HEK293 (cell line): ENCODE measurements around the gene GLT8D2.
A peak's percentile ranks its signal among the peaks of the same experiment; 100 is the strongest.

Experiments used
- BCL11B ChIP-seq: fragments of 450-650 bp; formaldehyde crosslinking; IDR thresholded peaks from 2 replicates; pipeline ENCODE4 v1.5.1; 2016; ENCODE audit warnings: low read depth, missing biosample characterization, missing genetic modification characterization
- FEZF1 ChIP-seq: fragments of 450-650 bp; formaldehyde crosslinking; IDR thresholded peaks from 2 replicates; pipeline ENCODE4 v1.5.1; 2016; ENCODE audit warnings: missing biosample characterization, missing genetic modification characterization
- GLIS1 ChIP-seq: fragments of 450-650 bp; formaldehyde crosslinking; IDR thresholded peaks from 2 replicates; pipeline ENCODE4 v1.5.1; 2016; ENCODE audit warnings: missing biosample characterization, missing genetic modification characterization
- HOXD13 ChIP-seq: sonication (generic); formaldehyde crosslinking; IDR thresholded peaks from 2 replicates; pipeline ENCODE4 v1.8.0; 2022; ENCODE audit warnings: missing genetic modification reagents, borderline replicate concordance
- OSR2 ChIP-seq: fragments of 450-650 bp; formaldehyde crosslinking; IDR thresholded peaks from 2 replicates; pipeline ENCODE4 v1.5.1; 2016; ENCODE audit warnings: missing biosample characterization, missing genetic modification characterization
- SCRT1 ChIP-seq: fragments of 450-650 bp; formaldehyde crosslinking; IDR thresholded peaks from 2 replicates; pipeline ENCODE4 v1.5.1; 2016; ENCODE audit warnings: missing biosample characterization, missing genetic modification characterization, borderline replicate concordance
- SP2 ChIP-seq: fragments of 450-650 bp; formaldehyde crosslinking; IDR thresholded peaks from 2 replicates; pipeline ENCODE4 v1.5.1; 2016; ENCODE audit warnings: missing biosample characterization, missing genetic modification characterization
- TCF7L2 ChIP-seq: IDR thresholded peaks from 2 replicates; pipeline ENCODE4 v1.6.1; 2011; ENCODE audit warnings: low read depth, mild to moderate bottlenecking, inconsistent platforms, low read length, moderate library complexity, borderline replicate concordance
- ZBTB7A ChIP-seq: fragments of 450-650 bp; formaldehyde crosslinking; IDR thresholded peaks from 2 replicates; pipeline ENCODE4 v1.5.1; 2016; ENCODE audit warnings: low read depth, missing biosample characterization, missing genetic modification characterization
- ZBTB8A ChIP-seq: fragments of 450-650 bp; formaldehyde crosslinking; IDR thresholded peaks from 2 replicates; pipeline ENCODE4 v1.5.1; 2016; ENCODE audit warnings: missing biosample characterization, missing genetic modification characterization
- ZFP3 ChIP-seq: fragments of 450-650 bp; formaldehyde crosslinking; IDR thresholded peaks from 2 replicates; pipeline ENCODE4 v1.5.1; 2016; ENCODE audit warnings: low read depth, missing biosample characterization, missing genetic modification characterization
- ZIC2 ChIP-seq: fragments of 450-650 bp; formaldehyde crosslinking; IDR thresholded peaks from 2 replicates; pipeline ENCODE4 v1.5.1; 2016; ENCODE audit warnings: missing biosample characterization, missing genetic modification characterization
- ZNF10 ChIP-seq: fragments of 450-650 bp; formaldehyde crosslinking; IDR thresholded peaks from 2 replicates; pipeline ENCODE4 v1.5.1; 2017; ENCODE audit warnings: missing biosample characterization, missing genetic modification characterization
- ZNF112 ChIP-seq: fragments of 450-650 bp; formaldehyde crosslinking; IDR thresholded peaks from 2 replicates; pipeline ENCODE4 v1.5.0; 2017; ENCODE audit warnings: missing biosample characterization, missing genetic modification characterization
- ZNF146 ChIP-seq: fragments of 450-650 bp; formaldehyde crosslinking; IDR thresholded peaks from 2 replicates; pipeline ENCODE4 v1.5.1; 2016; ENCODE audit warnings: missing biosample characterization, missing genetic modification characterization
- ZNF157 ChIP-seq: fragments of 450-650 bp; formaldehyde crosslinking; IDR thresholded peaks from 2 replicates; pipeline ENCODE4 v1.5.1; 2016; ENCODE audit warnings: missing biosample characterization, missing genetic modification characterization
- ZNF221 ChIP-seq: fragments of 450-650 bp; formaldehyde crosslinking; IDR thresholded peaks from 2 replicates; pipeline ENCODE4 v1.5.1; 2017; ENCODE audit warnings: missing biosample characterization, missing genetic modification characterization, borderline replicate concordance
- ZNF26 ChIP-seq: fragments of 450-650 bp; formaldehyde crosslinking; IDR thresholded peaks from 2 replicates; pipeline ENCODE4 v1.5.1; 2016; ENCODE audit warnings: missing biosample characterization, missing genetic modification characterization
- ZNF302 ChIP-seq: fragments of 450-650 bp; formaldehyde crosslinking; IDR thresholded peaks from 2 replicates; pipeline ENCODE4 v1.5.1; 2016; ENCODE audit warnings: missing biosample characterization, missing genetic modification characterization, low read depth
- ZNF324 ChIP-seq: fragments of 450-650 bp; formaldehyde crosslinking; IDR thresholded peaks from 2 replicates; pipeline ENCODE4 v1.5.1; 2016; ENCODE audit warnings: missing biosample characterization, missing genetic modification characterization
- ZNF514 ChIP-seq: fragments of 450-650 bp; formaldehyde crosslinking; IDR thresholded peaks from 2 replicates; pipeline ENCODE4 v1.5.1; 2016; ENCODE audit warnings: missing biosample characterization, missing genetic modification characterization
- ZNF621 ChIP-seq: fragments of 450-650 bp; formaldehyde crosslinking; IDR thresholded peaks from 2 replicates; pipeline ENCODE4 v1.5.1; 2017; ENCODE audit warnings: missing biosample characterization, missing genetic modification characterization
- ZNF626 ChIP-seq: fragments of 450-650 bp; sonication (Bioruptor Pico); formaldehyde crosslinking; IDR thresholded peaks from 2 replicates; pipeline ENCODE4 v1.5.1; 2018; ENCODE audit warnings: missing biosample characterization, missing genetic modification characterization, inconsistent platforms
- ZNF660 ChIP-seq: fragments of 450-650 bp; IDR thresholded peaks from 2 replicates; pipeline ENCODE4 v1.5.1; 2018; ENCODE audit warnings: missing biosample characterization, mild to moderate bottlenecking, missing genetic modification characterization
- ZNF670 ChIP-seq: fragments of 450-650 bp; formaldehyde crosslinking; IDR thresholded peaks from 2 replicates; pipeline ENCODE4 v1.5.1; 2016; ENCODE audit warnings: missing biosample characterization, missing genetic modification characterization, low read depth
- ZNF677 ChIP-seq: fragments of 450-650 bp; IDR thresholded peaks from 2 replicates; pipeline ENCODE4 v1.5.0; 2018; ENCODE audit warnings: missing biosample characterization, mild to moderate bottlenecking, missing genetic modification characterization, moderate library complexity
- ZNF692 ChIP-seq: fragments of 450-650 bp; formaldehyde crosslinking; IDR thresholded peaks from 2 replicates; pipeline ENCODE4 v1.5.1; 2016; ENCODE audit warnings: missing biosample characterization, missing genetic modification characterization
- ZNF785 ChIP-seq: fragments of 450-650 bp; formaldehyde crosslinking; IDR thresholded peaks from 2 replicates; pipeline ENCODE4 v1.5.1; 2016; ENCODE audit warnings: missing biosample characterization, missing genetic modification characterization
- ZNF791 ChIP-seq: fragments of 450-650 bp; formaldehyde crosslinking; IDR thresholded peaks from 2 replicates; pipeline ENCODE4 v1.5.1; 2016; ENCODE audit warnings: missing biosample characterization, missing genetic modification characterization
- ZSCAN16 ChIP-seq: fragments of 450-650 bp; formaldehyde crosslinking; IDR thresholded peaks from 2 replicates; pipeline ENCODE4 v1.5.1; 2016; ENCODE audit warnings: missing biosample characterization, missing genetic modification characterization
- ZSCAN30 ChIP-seq: fragments of 450-650 bp; IDR thresholded peaks from 2 replicates; pipeline ENCODE4 v1.5.1; 2018; ENCODE audit warnings: missing biosample characterization, mild to moderate bottlenecking, missing genetic modification characterization, moderate library complexity
- ZXDB ChIP-seq: fragments of 450-650 bp; formaldehyde crosslinking; IDR thresholded peaks from 2 replicates; pipeline ENCODE4 v1.5.1; 2016; ENCODE audit warnings: missing biosample characterization, missing genetic modification characterization
- TF ChIP-seq, protein P1 (sequence below): fragments of 450-650 bp; formaldehyde crosslinking; IDR thresholded peaks from 2 replicates; pipeline ENCODE4 v1.5.1; 2016; ENCODE audit warnings: missing biosample characterization, missing genetic modification characterization, low read depth
- TF ChIP-seq, protein P2 (sequence below): fragments of 450-650 bp; formaldehyde crosslinking; IDR thresholded peaks from 2 replicates; pipeline ENCODE4 v1.5.1; 2016; ENCODE audit warnings: missing biosample characterization, missing genetic modification characterization
- TF ChIP-seq, protein P3 (sequence below): fragments of 450-650 bp; formaldehyde crosslinking; optimal IDR thresholded peaks from 2 replicates; pipeline ENCODE3; 2016; ENCODE audit warnings: missing biosample characterization, mild to moderate bottlenecking, missing genetic modification characterization

Gene GLT8D2

GRCh38 chr12:103965590-103966504 lies 84.1 kb downstream of the GLT8D2 start, which contains the start of gene TDG (continued):
- TF ChIP-seq ZNF302 (tag by site-specific recombination) (no peak), ZFP3 (tag by site-specific recombination) (no peak), ZNF324 (no peak; the same call in none of the 2 replicates), SP2 (tag by site-specific recombination) (peak; percentile 91), ZNF26 (tag by site-specific recombination) (no peak), ZNF660 (tag by site-specific recombination) (peak; percentile 77), FEZF1 (tag by site-specific recombination) (no peak), ZNF621 (tag by site-specific recombination) (no peak), ZNF10 (tag by site-specific recombination) (no peak; the same call in 1 of the 2 replicates), ZNF677 (no peak), ZSCAN16 (tag by site-specific recombination) (no peak), ZXDB (tag by site-specific recombination) (peak; percentile 95), TCF7L2 (no peak), ZNF692 (tag by site-specific recombination) (peak; percentile 86), BCL11B (no peak), HOXD13 (CRISPR knock-in tag) (no peak), ZNF626 (tag by site-specific recombination) (no peak), ZNF157 (tag by site-specific recombination) (no peak), GLIS1 (tag by site-specific recombination) (peak; percentile 91), ZSCAN30 (peak; percentile 85; the same call in 1 of the 2 replicates), ZIC2 (tag by site-specific recombination) (peak; percentile 38; the same call in 1 of the 2 replicates), SCRT1 (tag by site-specific recombination) (no peak), ZNF146 (tag by site-specific recombination) (0 out of 2 replicates have a peak, but pooled peaks have one; percentile 14), ZNF221 (tag by site-specific recombination) (no peak), ZNF112 (tag by site-specific recombination) (no peak), ZNF791 (tag by site-specific recombination) (no peak), ZNF785 (tag by site-specific recombination) (0 out of 2 replicates have a peak, but pooled peaks have one; percentile 32), OSR2 (tag by site-specific recombination) (peak; percentile 46; the same call in 1 of the 2 replicates), ZBTB7A (tag by site-specific recombination) (no peak), ZNF670 (no peak), ZNF514 (tag by site-specific recombination) (no peak), ZBTB8A (tag by site-specific recombination) (peak; percentile 73)
- TF ChIP-seq, protein P1, sequence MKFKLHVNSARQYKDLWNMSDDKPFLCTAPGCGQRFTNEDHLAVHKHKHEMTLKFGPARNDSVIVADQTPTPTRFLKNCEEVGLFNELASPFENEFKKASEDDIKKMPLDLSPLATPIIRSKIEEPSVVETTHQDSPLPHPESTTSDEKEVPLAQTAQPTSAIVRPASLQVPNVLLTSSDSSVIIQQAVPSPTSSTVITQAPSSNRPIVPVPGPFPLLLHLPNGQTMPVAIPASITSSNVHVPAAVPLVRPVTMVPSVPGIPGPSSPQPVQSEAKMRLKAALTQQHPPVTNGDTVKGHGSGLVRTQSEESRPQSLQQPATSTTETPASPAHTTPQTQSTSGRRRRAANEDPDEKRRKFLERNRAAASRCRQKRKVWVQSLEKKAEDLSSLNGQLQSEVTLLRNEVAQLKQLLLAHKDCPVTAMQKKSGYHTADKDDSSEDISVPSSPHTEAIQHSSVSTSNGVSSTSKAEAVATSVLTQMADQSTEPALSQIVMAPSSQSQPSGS (tag by site-specific recombination), result no peak
- TF ChIP-seq, protein P2, sequence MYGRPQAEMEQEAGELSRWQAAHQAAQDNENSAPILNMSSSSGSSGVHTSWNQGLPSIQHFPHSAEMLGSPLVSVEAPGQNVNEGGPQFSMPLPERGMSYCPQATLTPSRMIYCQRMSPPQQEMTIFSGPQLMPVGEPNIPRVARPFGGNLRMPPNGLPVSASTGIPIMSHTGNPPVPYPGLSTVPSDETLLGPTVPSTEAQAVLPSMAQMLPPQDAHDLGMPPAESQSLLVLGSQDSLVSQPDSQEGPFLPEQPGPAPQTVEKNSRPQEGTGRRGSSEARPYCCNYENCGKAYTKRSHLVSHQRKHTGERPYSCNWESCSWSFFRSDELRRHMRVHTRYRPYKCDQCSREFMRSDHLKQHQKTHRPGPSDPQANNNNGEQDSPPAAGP (tag by site-specific recombination), result peak; percentile 84
- TF ChIP-seq, protein P3, sequence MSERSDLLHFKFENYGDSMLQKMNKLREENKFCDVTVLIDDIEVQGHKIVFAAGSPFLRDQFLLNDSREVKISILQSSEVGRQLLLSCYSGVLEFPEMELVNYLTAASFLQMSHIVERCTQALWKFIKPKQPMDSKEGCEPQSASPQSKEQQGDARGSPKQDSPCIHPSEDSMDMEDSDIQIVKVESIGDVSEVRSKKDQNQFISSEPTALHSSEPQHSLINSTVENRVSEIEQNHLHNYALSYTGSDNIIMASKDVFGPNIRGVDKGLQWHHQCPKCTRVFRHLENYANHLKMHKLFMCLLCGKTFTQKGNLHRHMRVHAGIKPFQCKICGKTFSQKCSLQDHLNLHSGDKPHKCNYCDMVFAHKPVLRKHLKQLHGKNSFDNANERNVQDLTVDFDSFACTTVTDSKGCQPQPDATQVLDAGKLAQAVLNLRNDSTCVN (tag by site-specific recombination), result peak; percentile 95
